GM19372 (cell line): ENCODE data around the gene CHADL.
"Not testable (repeated sequence)": the region's sequence is repeated elsewhere in the genome, so short reads cannot be mapped to it uniquely, and the experiment has no call there.

Experiments used
- ATAC-seq: cut with Tn5 transposase; IDR thresholded peaks from one replicate; pipeline ENCODE4 v1.9.1; 2021; ENCODE audit warnings: mild to moderate bottlenecking, low read depth, moderate library complexity; ENCODE audit not compliant: unreplicated experiment

Gene CHADL

DNA sequence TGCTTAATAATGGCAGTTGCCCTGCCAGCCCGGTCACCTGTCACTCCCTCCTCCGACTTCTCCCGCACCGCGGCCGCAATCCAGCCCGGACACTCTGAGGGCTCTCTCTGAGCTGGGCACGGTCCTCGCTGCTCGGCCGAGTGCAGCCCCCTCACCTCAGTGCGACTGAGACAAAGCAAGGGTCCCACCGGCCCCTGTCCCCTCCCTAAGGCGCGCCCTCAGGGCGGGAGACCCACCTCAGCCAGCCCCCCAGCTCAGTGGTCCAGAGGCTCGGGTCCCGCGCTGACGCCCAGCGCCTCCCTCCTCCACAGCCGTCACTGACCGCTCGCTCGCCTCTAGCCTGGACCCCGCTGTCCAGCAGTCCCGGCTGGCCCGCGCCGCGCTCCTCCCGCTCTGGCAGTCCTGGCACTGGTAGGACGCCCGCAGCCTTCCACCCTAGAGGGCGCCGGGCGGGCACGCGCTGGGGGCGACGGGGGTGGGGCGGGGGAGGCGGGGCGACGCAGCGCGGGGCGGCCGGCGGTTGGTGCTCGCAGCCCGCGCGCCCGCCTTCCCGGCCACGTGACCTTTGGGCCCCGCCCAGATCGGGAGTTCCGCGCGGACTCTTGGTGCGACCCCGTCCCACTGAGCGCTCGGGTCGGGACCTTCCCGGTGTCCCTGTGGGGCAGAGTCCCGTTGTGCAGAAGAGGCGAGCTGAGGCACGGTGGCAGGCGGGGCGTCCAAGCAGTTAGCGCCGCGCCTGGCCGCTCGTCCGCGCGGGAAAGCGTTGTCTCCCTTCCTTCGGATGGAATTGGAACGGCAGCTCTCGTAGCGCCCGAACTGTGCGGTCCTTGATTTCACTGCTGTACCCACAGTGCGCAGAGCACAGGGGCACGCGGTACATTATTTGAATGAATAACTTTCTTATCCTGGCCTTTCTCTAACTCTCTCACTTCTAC, 43.4 kb downstream of the CHADL start:
- ATAC-seq = peak; percentile 81

- ATAC-seq = no peak
Observed at GRCh38 chr22:41193829-41194228, 46.9 kb downstream of the CHADL start.

- no peak for ATAC-seq
Observed at GRCh38 chr22:41191467-41191866, 49.3 kb downstream of the CHADL start.

DNA sequence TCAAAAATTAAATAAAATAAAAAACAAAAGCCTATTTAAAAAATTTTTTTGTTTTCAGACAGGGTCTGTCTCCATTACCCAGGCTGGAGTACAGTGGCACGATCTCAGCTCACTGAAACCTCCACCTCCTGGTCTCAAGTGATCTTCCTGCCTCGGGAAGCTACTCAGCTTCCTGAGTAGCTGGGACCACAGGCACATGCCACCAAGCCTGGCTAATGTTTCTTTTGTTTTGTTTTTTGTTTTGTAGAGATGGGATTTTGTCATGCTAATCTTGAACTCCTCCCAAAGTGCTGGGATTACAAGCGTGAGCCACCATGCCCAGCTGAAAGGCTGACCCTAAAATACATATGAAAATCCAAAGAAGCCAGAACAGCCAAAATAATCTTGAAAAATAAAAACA, 56.1 kb downstream of the CHADL start:
- no peak for ATAC-seq

- no peak for ATAC-seq
Observed at GRCh38 chr22:41181349-41182241, 59.1 kb downstream of the CHADL start.

- ATAC-seq = no peak
Observed at GRCh38 chr22:41180926-41181325, 59.8 kb downstream of the CHADL start.

GRCh38 chr22:41180362-41180761, 60.4 kb downstream of the CHADL start:
- not testable (repeated sequence) for ATAC-seq
